ENCODE data around the gene RAB40C. TPM values are rescaled to one million over a fixed set of nuclear protein-coding genes. Genes with fewer than 3 reads are reported as not detected.

Gene RAB40C
- total and polyA plus RNA-seq, 8 donors: 17.6 to 101 (median 25.6) TPM

DNA sequence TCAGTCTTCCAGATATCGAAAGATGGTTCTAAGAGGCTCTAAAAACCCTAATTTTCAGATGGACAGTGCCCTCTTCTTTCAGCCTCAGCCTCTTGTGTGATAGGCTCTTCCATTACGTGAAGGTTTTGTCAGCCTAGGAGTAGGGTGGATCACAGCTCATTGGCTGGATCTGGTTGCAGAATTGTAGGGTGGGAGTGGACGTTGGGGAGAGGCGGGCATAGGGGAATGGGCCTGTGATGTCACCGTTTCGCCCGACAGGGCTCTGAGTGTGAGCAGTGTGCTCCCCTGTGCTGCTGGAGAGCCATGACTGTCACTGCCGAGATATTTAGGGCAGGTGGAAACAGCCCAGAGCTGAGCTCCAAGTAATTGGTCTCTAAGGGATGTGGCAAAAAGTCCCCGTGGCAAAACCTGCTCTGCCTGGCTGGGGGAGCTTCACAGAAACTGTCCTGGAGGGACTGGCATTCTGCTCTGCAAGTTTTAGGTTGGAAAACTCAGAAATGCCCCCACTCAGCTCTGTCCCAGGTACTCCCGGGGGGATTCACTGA lies 34.7 kb downstream of the RAB40C start:
- Histone ChIP-seq H3K27ac (no peak overlapping the region), H3K27me3 (no peaks in the 10 kb centered on the region), H3K9me3 (no peaks in the 10 kb centered on the region), H3K4me1 (peaks cover 21 to 31% (median 26%) of the 10 kb centered on the region in 4 donors), H3K36me3 (peaks cover 19 to 58% (median 49%) of the 10 kb centered on the region in 4 donors), H3K4me3 (no peak overlapping the region)
- no peak for TF ChIP-seq POLR2A (IDR thresholded peaks at IDR 0.05)
- no peak for TF ChIP-seq EP300 (IDR thresholded peaks at IDR 0.05)
- TF ChIP-seq, protein P1, sequence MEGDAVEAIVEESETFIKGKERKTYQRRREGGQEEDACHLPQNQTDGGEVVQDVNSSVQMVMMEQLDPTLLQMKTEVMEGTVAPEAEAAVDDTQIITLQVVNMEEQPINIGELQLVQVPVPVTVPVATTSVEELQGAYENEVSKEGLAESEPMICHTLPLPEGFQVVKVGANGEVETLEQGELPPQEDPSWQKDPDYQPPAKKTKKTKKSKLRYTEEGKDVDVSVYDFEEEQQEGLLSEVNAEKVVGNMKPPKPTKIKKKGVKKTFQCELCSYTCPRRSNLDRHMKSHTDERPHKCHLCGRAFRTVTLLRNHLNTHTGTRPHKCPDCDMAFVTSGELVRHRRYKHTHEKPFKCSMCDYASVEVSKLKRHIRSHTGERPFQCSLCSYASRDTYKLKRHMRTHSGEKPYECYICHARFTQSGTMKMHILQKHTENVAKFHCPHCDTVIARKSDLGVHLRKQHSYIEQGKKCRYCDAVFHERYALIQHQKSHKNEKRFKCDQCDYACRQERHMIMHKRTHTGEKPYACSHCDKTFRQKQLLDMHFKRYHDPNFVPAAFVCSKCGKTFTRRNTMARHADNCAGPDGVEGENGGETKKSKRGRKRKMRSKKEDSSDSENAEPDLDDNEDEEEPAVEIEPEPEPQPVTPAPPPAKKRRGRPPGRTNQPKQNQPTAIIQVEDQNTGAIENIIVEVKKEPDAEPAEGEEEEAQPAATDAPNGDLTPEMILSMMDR (IDR thresholded peaks at IDR 0.05): no peak
- no peak for TF ChIP-seq POLR2AphosphoS5 (IDR thresholded peaks at IDR 0.05)
- intact Hi-C loops (cut with DNase I; ENCODE audit: low total_unique reads): no loop called here
- WGBS, 5 donors: 84 to 90% (median 86%) methylated on average over 9 to 10 of the region's 10 CpGs
- no peak for DNase-seq

DNA sequence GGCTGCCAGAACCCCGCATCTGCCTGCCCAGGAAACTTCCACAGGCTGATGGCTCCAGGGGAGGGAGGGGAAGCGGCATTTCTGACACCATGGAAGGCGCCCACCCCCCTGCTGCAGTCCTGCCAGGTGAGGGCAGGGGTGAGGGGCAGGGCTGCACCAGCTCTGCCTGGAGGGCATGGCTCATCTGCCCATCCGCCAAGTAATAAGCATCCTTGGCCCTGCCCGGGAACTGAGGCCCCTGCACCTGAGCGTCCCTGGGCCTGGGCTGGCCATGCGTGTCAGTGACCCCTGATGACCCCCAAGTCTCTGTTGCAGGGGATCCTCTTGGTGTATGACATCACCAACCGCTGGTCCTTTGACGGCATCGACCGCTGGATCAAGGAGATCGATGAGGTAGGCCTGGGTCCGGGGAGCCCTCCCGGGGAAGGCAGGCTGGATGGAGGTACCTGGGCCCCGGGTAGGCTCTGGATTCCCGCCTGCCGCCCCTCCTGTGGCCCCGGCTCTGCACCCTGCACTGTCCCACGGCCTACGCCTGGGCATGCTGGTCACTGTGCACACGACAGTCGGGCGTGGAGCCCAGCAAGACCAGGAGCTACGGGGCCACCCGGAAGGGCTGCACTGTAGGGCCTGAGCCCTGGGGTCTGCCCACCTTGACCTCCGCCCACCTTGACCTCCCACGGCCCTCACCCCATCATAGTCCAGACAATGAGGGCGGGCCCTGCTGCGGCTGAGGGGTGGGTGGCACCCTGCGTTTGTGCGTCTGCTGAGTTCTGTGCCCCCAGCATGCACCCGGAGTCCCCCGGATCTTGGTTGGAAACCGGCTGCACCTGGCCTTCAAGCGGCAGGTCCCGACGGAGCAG lies 35.5 kb downstream of the RAB40C start:
- WGBS, 5 donors: 75 to 95% (median 94%) methylated on average over 4 to 37 of the region's 37 CpGs
- intact Hi-C loops (cut with DNase I; ENCODE audit: low total_unique reads): no loop called here
- no peak for DNase-seq
- no peaks in the 10 kb centered on the region for H3K9me3 ChIP-seq
- H3K4me3 ChIP-seq: no peak overlapping the region
- H3K4me1 ChIP-seq: peaks cover 29 to 39% (median 33%) of the 10 kb centered on the region in 4 donors
- peaks cover 19 to 54% (median 47%) of the 10 kb centered on the region in 4 donors for H3K36me3 ChIP-seq
- H3K27ac ChIP-seq: no peak overlapping the region
- H3K27me3 ChIP-seq: no peaks in the 10 kb centered on the region
- TF ChIP-seq EP300 (IDR thresholded peaks at IDR 0.05) (no peak), POLR2AphosphoS5 (IDR thresholded peaks at IDR 0.05) (no peak), POLR2A (IDR thresholded peaks at IDR 0.05) (no peak)
- TF ChIP-seq, protein P1 (IDR thresholded peaks at IDR 0.05): no peak

DNA sequence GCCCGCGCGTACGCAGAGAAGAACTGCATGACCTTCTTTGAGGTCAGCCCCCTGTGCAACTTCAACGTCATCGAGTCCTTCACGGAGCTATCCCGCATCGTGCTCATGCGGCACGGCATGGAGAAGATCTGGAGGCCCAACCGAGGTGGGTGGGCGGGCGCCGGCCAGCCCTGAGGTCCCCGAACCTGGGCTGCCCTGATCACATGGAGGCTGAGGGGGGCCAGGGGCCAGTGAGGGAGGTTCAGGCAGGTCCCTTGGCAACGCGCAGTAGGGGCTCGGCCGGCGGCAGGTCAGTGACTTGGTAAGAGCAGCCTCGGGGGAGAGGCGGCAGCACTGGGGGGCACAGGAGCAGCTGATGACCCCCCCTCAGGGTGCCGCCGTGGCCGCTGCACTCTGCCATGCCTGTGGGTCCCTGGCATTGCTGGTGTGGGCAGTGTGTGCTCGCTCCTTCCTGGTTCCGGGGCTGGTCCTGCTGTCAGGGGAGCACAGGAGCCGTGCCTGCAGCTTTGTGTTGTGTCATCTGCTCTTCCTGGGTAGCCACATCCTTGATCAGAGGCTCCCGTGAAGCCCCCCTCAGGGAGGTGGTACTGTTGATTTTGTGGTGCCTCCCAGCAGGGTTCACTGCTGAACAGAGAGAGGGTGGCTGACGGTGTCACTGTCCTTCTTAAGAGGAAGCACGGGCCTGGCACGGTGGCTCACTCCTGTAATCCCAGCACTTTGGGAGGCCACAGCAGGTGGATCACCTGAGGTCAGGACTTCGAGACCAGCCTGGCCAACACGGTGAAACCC lies 36.3 kb downstream of the RAB40C start:
- peaks cover 19 to 49% (median 45%) of the 10 kb centered on the region in 4 donors for H3K36me3 ChIP-seq
- H3K9me3 ChIP-seq: no peaks in the 10 kb centered on the region
- H3K27ac ChIP-seq: peak overlapping the region in 1 of 5 donors; percentile 29
- intact Hi-C loops (cut with DNase I; ENCODE audit: low total_unique reads): no loop called here
- TF ChIP-seq EP300 (IDR thresholded peaks at IDR 0.05) (no peak), POLR2A (IDR thresholded peaks at IDR 0.05) (no peak), POLR2AphosphoS5 (IDR thresholded peaks at IDR 0.05) (no peak)
- TF ChIP-seq, protein P1 (IDR thresholded peaks at IDR 0.05): no peak
- DNase-seq: no peak
- 95 to 96% (median 96%) methylated on average over 5 to 35 of the region's 35 CpGs for WGBS, 5 donors
- peaks cover 0 to 4% (median 0%) of the 10 kb centered on the region in 3 donors for H3K27me3 ChIP-seq
- H3K4me3 ChIP-seq: no peak overlapping the region
- H3K4me1 ChIP-seq: peaks cover 33 to 43% (median 37%) of the 10 kb centered on the region in 4 donors
